Pons (tissue), 1 donor: ENCODE results near the gene TNPO2.
A peak's percentile ranks its signal among the peaks of the same experiment; 100 is the strongest.

Experiments
- DNase-seq: peaks from one replicate; pipeline ENCODE4 v3.0.0-alpha.2; 2016; ENCODE audit warnings: low spot score

TNPO2 gene

DNA sequence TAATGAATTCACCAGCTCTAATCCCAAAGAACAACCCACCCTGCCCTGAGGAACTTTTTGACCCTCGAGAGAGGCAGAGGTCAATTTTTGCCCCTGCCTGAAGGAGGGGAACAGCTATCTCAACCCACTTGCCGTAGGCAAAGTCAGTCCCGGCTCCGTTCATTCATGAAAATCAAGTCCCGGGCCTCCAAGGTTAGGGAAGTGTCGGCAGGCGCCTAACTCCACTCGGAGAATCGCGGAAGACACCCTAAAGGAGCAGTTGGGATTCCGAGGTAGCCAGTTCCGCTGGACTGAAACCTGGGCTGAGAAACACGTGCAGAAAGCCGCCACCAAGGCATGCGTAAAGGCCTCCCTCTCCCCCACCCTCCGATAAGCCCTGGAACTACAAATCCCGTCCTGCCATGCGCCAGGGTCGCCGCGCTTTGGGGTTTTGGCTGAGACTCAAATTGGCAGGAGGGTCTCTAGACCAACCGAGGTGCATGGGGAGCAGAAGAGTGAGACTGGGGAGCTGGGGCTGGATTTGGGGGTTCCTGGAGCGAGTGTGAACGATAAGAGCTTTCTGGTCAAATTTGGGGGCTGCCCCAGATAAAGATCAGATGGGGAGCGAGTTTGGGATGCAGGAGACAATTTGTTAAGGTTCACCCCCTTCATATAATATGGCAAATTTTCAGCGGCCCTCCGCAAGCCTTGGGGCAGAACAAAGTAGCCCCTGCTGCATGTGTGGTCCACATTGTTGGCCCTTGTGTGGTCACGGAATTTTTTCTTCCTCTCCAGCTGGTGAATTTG is at the start of gene TNPO2:
TNPO2 (minus strand) TSS at position 292 of the 786 bp plus-strand sequence. CDS start 2,955 bp downstream, outside the sequence.
- DNase-seq = peak; percentile 38

- no peak for DNase-seq
Measured at GRCh38 chr19:12772323-12772722, 48.6 kb upstream of the TNPO2 start.

GRCh38 chr19:12770922-12771321 is 47.2 kb upstream of the TNPO2 start:
- DNase-seq = no peak

GRCh38 chr19:12769689-12770088 is 46.0 kb upstream of the TNPO2 start:
- no peak for DNase-seq

DNA sequence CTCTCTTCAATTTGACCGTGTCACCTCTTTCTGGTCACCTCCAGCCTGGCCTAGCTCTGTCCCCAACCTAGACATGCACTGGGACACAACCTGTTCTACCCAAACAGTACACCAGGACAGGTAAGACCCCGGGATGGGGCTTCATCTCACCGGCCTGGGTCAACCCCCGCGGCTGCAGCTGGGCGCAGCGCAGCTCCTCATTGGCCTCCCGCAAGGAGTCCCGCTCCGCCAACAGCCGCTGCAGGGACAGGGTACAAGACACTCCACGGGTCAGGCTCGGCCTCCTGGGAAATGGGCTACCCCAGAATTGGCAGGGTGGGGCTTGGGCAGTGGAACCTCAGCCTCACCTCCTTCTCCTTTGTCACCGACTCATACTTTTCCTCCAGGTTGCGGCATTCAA is 43.9 kb upstream of the TNPO2 start:
- no peak for DNase-seq

GRCh38 chr19:12767150-12767549 is 43.4 kb upstream of the TNPO2 start:
- DNase-seq = no peak

- no peak for DNase-seq
Measured at GRCh38 chr19:12766051-12766521, 42.4 kb upstream of the TNPO2 start.

DNA sequence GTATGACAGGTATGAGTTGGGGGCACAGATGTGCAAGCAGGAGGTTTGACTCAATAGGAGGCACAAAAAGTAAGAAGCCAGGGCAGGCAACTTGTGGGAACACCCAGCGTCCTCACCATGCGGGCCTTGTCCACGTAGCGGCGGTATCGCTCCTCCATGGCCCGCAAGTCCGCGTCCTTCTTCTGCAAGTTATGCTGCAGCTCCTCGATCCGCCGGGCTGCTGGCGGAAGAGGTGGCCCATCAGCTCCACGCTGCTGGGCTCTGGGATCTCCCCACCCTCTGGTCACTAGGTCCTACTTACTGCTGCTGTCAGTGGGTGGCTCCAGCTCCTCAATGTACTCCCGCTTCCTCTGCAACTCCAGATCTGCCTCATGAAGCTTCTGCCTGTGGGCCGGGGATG is 41.0 kb upstream of the TNPO2 start:
- no peak for DNase-seq

GRCh38 chr19:12763100-12763499 is 39.4 kb upstream of the TNPO2 start:
- DNase-seq = no peak

DNA sequence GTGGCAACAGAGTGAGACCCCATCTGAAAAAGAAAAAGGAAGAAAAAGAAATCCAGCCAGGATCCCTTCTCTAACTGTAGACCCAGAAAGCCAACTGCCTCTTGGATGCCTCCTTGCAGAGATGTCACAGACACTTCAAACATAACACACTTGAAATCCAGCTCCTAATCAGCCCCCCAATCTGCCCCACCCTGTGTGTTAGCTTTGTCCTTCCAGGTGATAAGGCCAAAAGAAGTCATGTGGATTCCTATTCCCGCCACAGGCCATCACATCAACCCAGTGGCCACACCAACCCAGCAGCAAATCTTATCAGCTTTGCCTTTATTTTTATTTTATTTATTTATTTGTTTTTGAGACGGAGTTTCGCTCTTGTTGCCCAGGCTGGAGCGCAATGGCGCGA is 36.0 kb upstream of the TNPO2 start:
- no peak for DNase-seq

DNA sequence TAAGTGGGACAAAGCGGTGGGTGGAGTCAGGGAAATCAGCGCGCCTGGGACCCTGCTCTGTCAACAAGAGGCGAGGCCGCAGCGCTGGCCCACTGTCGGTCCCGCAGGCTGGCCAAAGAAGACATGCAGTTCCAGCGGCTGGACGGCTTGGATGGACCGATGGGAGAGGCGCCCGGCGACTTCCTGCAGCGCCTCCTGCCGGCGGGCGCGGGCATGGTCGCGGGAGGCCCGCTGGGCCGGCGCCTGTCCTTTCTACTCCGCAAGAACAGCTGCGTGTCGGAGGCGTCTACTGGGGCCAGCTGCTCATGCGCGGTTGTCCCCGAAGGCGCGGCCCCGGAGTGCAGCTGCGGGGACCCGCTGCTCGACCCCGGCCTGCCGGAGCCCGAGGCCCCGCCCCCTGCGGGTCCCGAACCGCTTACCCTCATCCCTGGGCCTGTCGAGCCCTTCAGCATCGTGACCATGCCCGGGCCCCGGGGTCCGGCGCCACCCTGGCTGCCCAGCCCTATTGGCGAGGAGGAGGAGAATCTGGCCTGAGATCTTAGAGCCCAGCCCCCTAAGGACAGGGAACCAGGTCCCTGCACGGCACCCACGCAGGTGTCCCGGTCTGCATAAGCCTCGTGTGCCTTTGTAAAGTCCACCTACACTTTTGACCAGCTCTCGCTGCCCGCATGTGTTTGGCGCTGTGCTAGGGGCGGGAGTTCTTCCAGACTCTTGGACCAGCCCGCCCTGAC is 34.0 kb upstream of the TNPO2 start:
- no peak for DNase-seq

GRCh38 chr19:12756150-12756883 is 32.6 kb upstream of the TNPO2 start:
- no peak for DNase-seq

- no peak for DNase-seq
Measured at GRCh38 chr19:12754465-12755196, 30.9 kb upstream of the TNPO2 start.

DNA sequence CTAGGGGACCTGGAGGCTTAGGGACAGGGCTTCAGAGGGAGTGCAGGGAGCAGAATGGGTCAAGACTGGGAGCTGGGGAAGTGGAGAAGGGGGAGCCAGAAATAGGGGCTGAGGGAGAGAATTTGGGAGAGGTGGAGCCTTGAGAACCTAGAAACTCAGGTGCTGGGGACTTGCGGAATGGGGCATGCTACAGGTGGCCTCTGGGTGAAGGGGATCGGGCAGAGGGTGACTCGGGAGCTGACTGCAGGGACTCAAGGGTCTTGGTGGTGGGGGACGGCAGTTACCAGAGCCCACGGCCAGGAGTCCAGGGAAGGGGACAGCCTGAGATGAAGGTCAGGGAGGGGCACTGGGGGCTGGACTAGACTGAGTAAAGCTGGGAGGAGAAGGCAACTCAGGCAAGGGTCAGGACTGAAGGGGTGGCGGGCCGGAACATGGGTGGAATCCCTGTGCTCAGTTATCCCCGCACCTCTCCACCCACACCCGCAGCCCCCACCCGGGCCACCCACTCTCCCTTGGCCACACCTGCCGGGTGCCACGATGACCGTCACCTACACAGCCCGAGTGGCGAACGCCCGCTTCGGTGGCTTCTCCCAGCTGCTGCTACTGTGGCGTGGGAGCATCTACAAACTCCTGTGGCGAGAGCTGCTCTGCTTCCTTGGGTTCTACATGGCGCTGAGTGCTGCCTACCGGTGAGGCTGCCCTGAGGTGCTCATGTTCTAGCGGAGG is 28.5 kb upstream of the TNPO2 start:
- no peak for DNase-seq

- DNase-seq = no peak
Measured at GRCh38 chr19:12751635-12752034, 27.9 kb upstream of the TNPO2 start, which contains the start of gene BEST2. Gene BEST2 (plus strand): TSS chr19:12751791. CDS start chr19:12752593, 802 bp downstream.

- no peak for DNase-seq
Measured at GRCh38 chr19:12750851-12751250, 27.1 kb upstream of the TNPO2 start.

DNA sequence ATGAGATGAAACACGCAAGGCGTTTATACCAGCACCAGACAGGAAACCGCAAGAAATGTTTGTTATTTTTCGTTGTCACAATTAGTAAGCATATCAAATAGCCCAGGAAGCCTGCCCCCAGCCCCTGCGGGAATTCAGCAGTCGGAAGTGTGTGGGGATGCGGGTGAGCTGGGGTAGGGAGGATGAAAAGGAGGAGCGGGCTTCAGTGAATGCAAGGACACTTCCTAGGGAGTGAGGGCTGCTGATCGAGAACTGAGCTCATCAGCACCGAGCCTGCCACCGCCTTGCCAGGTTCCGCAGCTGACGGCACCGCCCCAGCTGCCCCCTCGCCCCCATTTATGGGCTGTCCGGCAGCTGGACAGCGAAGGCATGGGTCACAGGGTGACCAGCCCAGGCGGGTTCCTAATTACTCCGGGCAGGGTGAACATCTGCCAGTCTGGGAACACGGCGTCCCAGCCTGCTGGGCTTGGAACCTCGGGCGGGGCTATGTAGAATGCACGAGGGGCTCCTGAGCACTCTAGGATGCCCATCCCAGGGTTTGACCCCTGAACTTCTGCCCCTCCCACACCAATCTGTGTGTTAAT is 26.3 kb upstream of the TNPO2 start:
- no peak for DNase-seq

DNA sequence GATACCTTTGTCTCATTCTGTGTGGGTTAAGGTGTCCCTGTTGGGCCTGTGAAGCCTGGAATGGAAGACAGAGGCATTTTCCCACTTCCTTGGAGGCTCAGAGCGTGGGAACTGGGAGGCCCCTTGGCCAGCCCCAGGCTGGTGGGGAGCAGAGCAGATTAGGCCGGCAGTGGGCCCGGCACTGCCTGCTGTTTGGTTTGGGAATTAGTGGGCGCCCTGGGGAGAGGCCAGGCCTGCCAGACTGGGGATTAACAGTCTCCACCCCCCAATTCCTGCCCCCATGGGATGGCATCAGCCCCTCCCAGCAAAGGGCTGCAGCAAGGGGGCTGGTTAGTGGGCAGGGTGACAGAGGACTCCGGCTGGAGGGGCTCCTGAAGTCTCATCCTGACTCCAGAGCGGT is 24.8 kb upstream of the TNPO2 start:
- no peak for DNase-seq

GRCh38 chr19:12745166-12745897 is 21.6 kb upstream of the TNPO2 start:
- DNase-seq = no peak

- DNase-seq = no peak
Measured at GRCh38 chr19:12737835-12738351, 14.2 kb upstream of the TNPO2 start.
